HepG2 (cell line): ENCODE results near the gene FAM187B. TPM values are rescaled to one million over a fixed set of nuclear protein-coding genes. Genes with fewer than 3 reads are reported as not detected.

Source experiments
- ESRRA ChIP-seq: sonication (generic); formaldehyde crosslinking; IDR thresholded peaks from 2 replicates; pipeline ENCODE4 v1.5.1; 2020; ENCODE audit warnings: mild to moderate bottlenecking, low read depth, missing genetic modification reagents
- HMG20A ChIP-seq: IDR thresholded peaks from 2 replicates; pipeline ENCODE4 v1.6.1; 2016; ENCODE audit warnings: borderline replicate concordance
- HNF4G ChIP-seq, 2 experiments: sonication (generic) in 1 of 2; formaldehyde crosslinking in 1 of 2; IDR thresholded peaks; 2 replicates each; pipeline versions ENCODE4 v1.4.0 to v1.6.1; 2011 to 2020; ENCODE audit warnings: borderline replicate concordance in 2 of 2, low read depth in 2 of 2, mild to moderate bottlenecking in 2 of 2, low read length in 1 of 2, missing genetic modification reagents in 1 of 2, moderate library complexity in 1 of 2
- HOXA3 ChIP-seq: sonication (generic); formaldehyde crosslinking; IDR thresholded peaks from 2 replicates; pipeline ENCODE4 v1.5.0; 2020; ENCODE audit warnings: missing genetic modification reagents
- KDM5B ChIP-seq: sonication (generic); formaldehyde crosslinking; IDR thresholded peaks from 2 replicates; pipeline ENCODE4 v1.4.0; 2020; ENCODE audit warnings: missing genetic modification reagents, mild to moderate bottlenecking, borderline replicate concordance
- KLF15 ChIP-seq: sonication (generic); formaldehyde crosslinking; IDR thresholded peaks from 2 replicates; pipeline ENCODE4 v1.8.1; 2023; ENCODE audit warnings: borderline replicate concordance, mild to moderate bottlenecking, inconsistent platforms, missing genetic modification reagents, mixed read lengths
- LCORL ChIP-seq, 2 experiments: fragments of 450-650 bp in 1 of 2; sonication (generic) in 1 of 2; formaldehyde crosslinking in 1 of 2; IDR thresholded peaks; 2 replicates each; pipeline versions ENCODE4 v1.5.0 to v1.6.1; 2017 to 2020; ENCODE audit warnings: antibody characterized with exemption in 1 of 2, missing genetic modification reagents in 1 of 2
- MTF1 ChIP-seq: sonication (generic); formaldehyde crosslinking; IDR thresholded peaks from 2 replicates; pipeline ENCODE4 v1.5.0; 2020; ENCODE audit warnings: missing genetic modification reagents
- PCBP2 ChIP-seq: fragments of 200-400 bp; formaldehyde crosslinking; optimal IDR thresholded peaks from 2 replicates; pipeline ENCODE3; 2018; ENCODE audit warnings: low read length, low read depth; ENCODE audit not compliant: poor library complexity, severe bottlenecking
- TCF12 ChIP-seq, 2 experiments: fragments of 450-650 bp in 1 of 2; sonication (generic) in 1 of 2; formaldehyde crosslinking in 1 of 2; IDR thresholded peaks; 2 replicates each; pipeline versions ENCODE4 v1.6.1 to v1.8.0; 2017 to 2022; ENCODE audit warnings: antibody characterized with exemption in 1 of 2, mild to moderate bottlenecking in 1 of 2, missing genetic modification reagents in 1 of 2, moderate library complexity in 1 of 2
- ZBTB20 ChIP-seq: sonication (generic); formaldehyde crosslinking; IDR thresholded peaks from 2 replicates; pipeline ENCODE4 v1.8.1; 2023; ENCODE audit warnings: missing genetic modification reagents, low read depth, mild to moderate bottlenecking, borderline replicate concordance
- ZBTB38 ChIP-seq: sonication (generic); formaldehyde crosslinking; IDR thresholded peaks from 2 replicates; pipeline ENCODE4 v1.5.1; 2020; ENCODE audit warnings: mild to moderate bottlenecking, missing genetic modification reagents
- ZNF33B ChIP-seq: sonication (generic); formaldehyde crosslinking; IDR thresholded peaks from 2 replicates; pipeline ENCODE4 v1.5.1; 2020; ENCODE audit warnings: mild to moderate bottlenecking, missing genetic modification reagents
- ZNF512B ChIP-seq: sonication (generic); formaldehyde crosslinking; IDR thresholded peaks from 2 replicates; pipeline ENCODE4 v1.5.1; 2020; ENCODE audit warnings: missing genetic modification reagents, mild to moderate bottlenecking, borderline replicate concordance
- ZUFSP ChIP-seq: sonication (generic); formaldehyde crosslinking; IDR thresholded peaks from 2 replicates; pipeline ENCODE4 v1.9.0; 2021; ENCODE audit warnings: missing genetic modification reagents, mild to moderate bottlenecking, borderline replicate concordance
- polyA plus RNA-seq, 8 experiments: library from polyadenylated mRNA; depleted of rRNA in 3 of 8; stranded (reverse) in 7 of 8; unstranded in 1 of 8; fragments of >200 nt; fragmentation: Illumina TruSeq in 4 of 8; extraction: Trizol in 4 of 8; gene quantifications; 2 replicates each; pipeline versions ENCODE4 v1.2.1 to v1.2.3, GENCODE V29; 2011 to 2016; ENCODE audit warnings: low read depth in 4 of 8, missing spikeins in 1 of 8, mixed read lengths in 1 of 8; ENCODE audit not compliant: insufficient read depth in 1 of 8
- total RNA-seq, 5 experiments: library from RNA; depleted of rRNA; stranded (reverse); fragments of >200 nt; fragmentation: Illumina TruSeq; extraction: Trizol; gene quantifications; 2 replicates each; pipeline ENCODE4 v1.2.3, GENCODE V29; 2016; ENCODE audit warnings: low read depth in 1 of 5
- TF ChIP-seq, protein P1 (sequence below): sonication (generic); formaldehyde crosslinking; IDR thresholded peaks from 2 replicates; pipeline ENCODE4 v1.8.0; 2023; ENCODE audit warnings: mild to moderate bottlenecking, missing genetic modification reagents

The FAM187B gene
- total and polyA plus RNA-seq, 2 of the 13 experiments (the other 11 are each of a cell fraction or from before 2014, with no cell fraction given) = not detected

GRCh38 chr19:35253316-35254286, 25.1 kb upstream of the FAM187B start (continued):
- TF ChIP-seq HOXA3 (peak; percentile 36; the same call in 1 of the 2 replicates), ZBTB38 (CRISPR knock-in tag) (0 out of 2 replicates have a peak, but pooled peaks have one; percentile 9), ZUFSP (no peak), TCF12 (IDR thresholded peaks at IDR 0.05) (no peak), TCF12 (CRISPR knock-in tag; IDR thresholded peaks at IDR 0.05) (no peak), MTF1 (CRISPR knock-in tag) (no peak), PCBP2 (no peak), ESRRA (CRISPR knock-in tag) (no peak), ZNF33B (CRISPR knock-in tag) (0 out of 2 replicates have a peak, but pooled peaks have one; percentile 30), LCORL (IDR thresholded peaks at IDR 0.05) (no peak), LCORL (CRISPR knock-in tag; IDR thresholded peaks at IDR 0.05) (peak; percentile 83), HMG20A (CRISPR knock-in tag) (peak; percentile 70; the same call in 1 of the 2 replicates), HNF4G (IDR thresholded peaks at IDR 0.05; ENCODE audit: borderline replicate concordance, low read depth, low read length) (0 out of 2 replicates have a peak, but pooled peaks have one; percentile 23), HNF4G (CRISPR knock-in tag; IDR thresholded peaks at IDR 0.05; ENCODE audit: borderline replicate concordance, low read depth) (no peak), KLF15 (CRISPR knock-in tag) (no peak), ZBTB20 (CRISPR knock-in tag) (no peak), ZNF512B (CRISPR knock-in tag) (no peak), KDM5B (CRISPR knock-in tag) (no peak)
- TF ChIP-seq, protein P1, sequence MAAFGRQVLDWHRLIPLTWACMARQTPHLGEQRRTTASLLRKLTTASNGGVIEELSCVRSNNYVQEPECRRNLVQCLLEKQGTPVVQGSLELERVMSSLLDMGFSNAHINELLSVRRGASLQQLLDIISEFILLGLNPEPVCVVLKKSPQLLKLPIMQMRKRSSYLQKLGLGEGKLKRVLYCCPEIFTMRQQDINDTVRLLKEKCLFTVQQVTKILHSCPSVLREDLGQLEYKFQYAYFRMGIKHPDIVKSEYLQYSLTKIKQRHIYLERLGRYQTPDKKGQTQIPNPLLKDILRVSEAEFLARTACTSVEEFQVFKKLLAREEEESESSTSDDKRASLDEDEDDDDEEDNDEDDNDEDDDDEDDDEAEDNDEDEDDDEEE (CRISPR knock-in tag) = no peak
